Activated CD4-positive, alpha-beta T cell treated with anti-CD3 and anti-CD28 coated beads, Interleukin-2, amount 10 ng/mL, durations not matched to agents 7 days and 5 days (primary cell): ENCODE results near the gene KRT71. TPM values are rescaled to one million over a fixed set of nuclear protein-coding genes. Genes with fewer than 3 reads are reported as not detected.

ENCODE experiments used
- CTCF ChIA-PET: fragments of 350-600 bp; sonication (Branson Sonifier 250); formaldehyde crosslinking; loops from one replicate; lab custom pipeline; 2021; ENCODE audit warnings: antibody characterized with exemption; lab: Charles Lee
- POLR2A ChIA-PET: fragments of 350-600 bp; sonication (Branson Sonifier 250); formaldehyde crosslinking; loops from one replicate; lab custom pipeline; 2021; ENCODE audit warnings: antibody characterized with exemption; lab: Charles Lee
- DNase-seq: peaks from one replicate; pipeline ENCODE4 v3.0.0-alpha.2; 2020
- H3K27ac Mint-ChIP-seq: one replicate; pipeline ENCODE4 v1.8.0; 2021; ENCODE audit warnings: mild to moderate bottlenecking, moderate library complexity, mixed read lengths
- H3K27me3 Mint-ChIP-seq: one replicate; pipeline ENCODE4 v1.8.0; 2021; ENCODE audit warnings: mixed read lengths
- H3K36me3 Mint-ChIP-seq: one replicate; pipeline ENCODE4 v1.8.0; 2021; ENCODE audit warnings: low read depth, mixed read lengths
- H3K4me1 Mint-ChIP-seq: one replicate; pipeline ENCODE4 v1.8.0; 2021; ENCODE audit warnings: mixed read lengths
- H3K4me3 Mint-ChIP-seq: one replicate; pipeline ENCODE4 v1.8.0; 2021; ENCODE audit warnings: mild to moderate bottlenecking, moderate library complexity, mixed read lengths
- H3K9me3 Mint-ChIP-seq: one replicate; pipeline ENCODE4 v1.8.0; 2021; ENCODE audit warnings: mixed read lengths
- total RNA-seq, 2 experiments: library from RNA; stranded (reverse); gene quantifications; one replicate each; pipeline ENCODE4 v1.2.3, GENCODE V29; 2021

Gene KRT71
- total RNA-seq, 2 experiments from 2014 or later: not detected

GRCh38 chr12:52543985-52544883 is 8.7 kb downstream of the KRT71 start:
- no peaks in the 10 kb centered on the region for H3K9me3 Mint-ChIP-seq
- no peak for DNase-seq
- no peaks in the 10 kb centered on the region for H3K27me3 Mint-ChIP-seq
- POLR2A ChIA-PET: no interaction called here
- H3K27ac Mint-ChIP-seq: no peak overlapping the region
- no peaks in the 10 kb centered on the region for H3K36me3 Mint-ChIP-seq
- H3K4me3 Mint-ChIP-seq: no peak overlapping the region
- H3K4me1 Mint-ChIP-seq: peaks cover 3% of the 10 kb centered on the region
- CTCF ChIA-PET: interaction anchor here (0.6 to 1.2 kb wide), 2 partner anchors 37 to 513 kb away, joined by 3 read pairs; no protein-coding TSS in a partner anchor

GRCh38 chr12:52542785-52543318 is 10.1 kb downstream of the KRT71 start:
- no peak overlapping the region for H3K4me3 Mint-ChIP-seq
- H3K27ac Mint-ChIP-seq: no peak overlapping the region
- no peak for DNase-seq
- no peaks in the 10 kb centered on the region for H3K9me3 Mint-ChIP-seq
- H3K4me1 Mint-ChIP-seq: peaks cover 3% of the 10 kb centered on the region
- H3K27me3 Mint-ChIP-seq: no peaks in the 10 kb centered on the region
- ChIA-PET POLR2A (no interaction called here), CTCF (no interaction called here)
- H3K36me3 Mint-ChIP-seq: no peaks in the 10 kb centered on the region

- DNase-seq: no peak
- H3K9me3 Mint-ChIP-seq: no peaks in the 10 kb centered on the region
- POLR2A ChIA-PET: no interaction called here
- peaks cover 3% of the 10 kb centered on the region for H3K4me1 Mint-ChIP-seq
- H3K27me3 Mint-ChIP-seq: no peaks in the 10 kb centered on the region
- no peak overlapping the region for H3K4me3 Mint-ChIP-seq
- no peaks in the 10 kb centered on the region for H3K36me3 Mint-ChIP-seq
- CTCF ChIA-PET: no interaction called here
- H3K27ac Mint-ChIP-seq: no peak overlapping the region
Observed at GRCh38 chr12:52542157-52542556, 10.8 kb downstream of the KRT71 start.

- ChIA-PET CTCF (no interaction called here), POLR2A (no interaction called here)
- no peak for DNase-seq
- Mint-ChIP-seq H3K4me3 (no peak overlapping the region), H3K36me3 (no peaks in the 10 kb centered on the region), H3K27ac (no peak overlapping the region), H3K27me3 (no peaks in the 10 kb centered on the region), H3K4me1 (peaks cover 3% of the 10 kb centered on the region), H3K9me3 (no peaks in the 10 kb centered on the region)
Observed at GRCh38 chr12:52541709-52542108, 11.2 kb downstream of the KRT71 start.

GRCh38 chr12:52540531-52540930 is 12.4 kb downstream of the KRT71 start:
- no peak overlapping the region for H3K4me3 Mint-ChIP-seq
- no peaks in the 10 kb centered on the region for H3K36me3 Mint-ChIP-seq
- no peaks in the 10 kb centered on the region for H3K9me3 Mint-ChIP-seq
- H3K27ac Mint-ChIP-seq: no peak overlapping the region
- DNase-seq: no peak
- peaks cover 3% of the 10 kb centered on the region for H3K4me1 Mint-ChIP-seq
- CTCF ChIA-PET: no interaction called here
- POLR2A ChIA-PET: no interaction called here
- no peaks in the 10 kb centered on the region for H3K27me3 Mint-ChIP-seq

GRCh38 chr12:52539821-52540173 is 13.1 kb downstream of the KRT71 start:
- Mint-ChIP-seq H3K9me3 (no peaks in the 10 kb centered on the region), H3K27me3 (no peaks in the 10 kb centered on the region), H3K36me3 (no peaks in the 10 kb centered on the region), H3K4me1 (peaks cover 3% of the 10 kb centered on the region), H3K27ac (no peak overlapping the region), H3K4me3 (no peak overlapping the region)
- ChIA-PET CTCF (no interaction called here), POLR2A (interaction anchor here (0.7 kb wide), 1 partner anchor 367 kb away, joined by 3 read pairs; no protein-coding TSS in a partner anchor)
- no peak for DNase-seq

GRCh38 chr12:52539083-52539820 is 13.7 kb downstream of the KRT71 start:
- no peaks in the 10 kb centered on the region for H3K9me3 Mint-ChIP-seq
- H3K4me1 Mint-ChIP-seq: peaks cover 3% of the 10 kb centered on the region
- DNase-seq: no peak
- H3K27ac Mint-ChIP-seq: no peak overlapping the region
- H3K36me3 Mint-ChIP-seq: no peaks in the 10 kb centered on the region
- no peak overlapping the region for H3K4me3 Mint-ChIP-seq
- H3K27me3 Mint-ChIP-seq: no peaks in the 10 kb centered on the region
- ChIA-PET POLR2A (interaction anchor here (0.7 kb wide), 1 partner anchor 366 kb away, joined by 3 read pairs; no protein-coding TSS in a partner anchor), CTCF (no interaction called here)

GRCh38 chr12:52537101-52537500 is 15.8 kb downstream of the KRT71 start:
- Mint-ChIP-seq H3K27me3 (no peaks in the 10 kb centered on the region), H3K27ac (no peak overlapping the region), H3K9me3 (no peaks in the 10 kb centered on the region), H3K36me3 (no peaks in the 10 kb centered on the region), H3K4me1 (no peaks in the 10 kb centered on the region), H3K4me3 (no peak overlapping the region)
- DNase-seq: no peak
- ChIA-PET POLR2A (no interaction called here), CTCF (no interaction called here)

- DNase-seq: no peak
- POLR2A ChIA-PET: no interaction called here
- no peak overlapping the region for H3K4me3 Mint-ChIP-seq
- no peaks in the 10 kb centered on the region for H3K36me3 Mint-ChIP-seq
- CTCF ChIA-PET: no interaction called here
- H3K27me3 Mint-ChIP-seq: no peaks in the 10 kb centered on the region
- H3K4me1 Mint-ChIP-seq: no peaks in the 10 kb centered on the region
- no peaks in the 10 kb centered on the region for H3K9me3 Mint-ChIP-seq
- H3K27ac Mint-ChIP-seq: no peak overlapping the region
Observed at GRCh38 chr12:52535574-52535973, 17.4 kb downstream of the KRT71 start.

- CTCF ChIA-PET: no interaction called here
- H3K4me1 Mint-ChIP-seq: no peaks in the 10 kb centered on the region
- no peak overlapping the region for H3K4me3 Mint-ChIP-seq
- no peak for DNase-seq
- no peaks in the 10 kb centered on the region for H3K27me3 Mint-ChIP-seq
- H3K36me3 Mint-ChIP-seq: no peaks in the 10 kb centered on the region
- no peak overlapping the region for H3K27ac Mint-ChIP-seq
- no peaks in the 10 kb centered on the region for H3K9me3 Mint-ChIP-seq
- POLR2A ChIA-PET: no interaction called here
Observed at GRCh38 chr12:52534482-52534881, 18.5 kb downstream of the KRT71 start.

- Mint-ChIP-seq H3K36me3 (no peaks in the 10 kb centered on the region), H3K4me3 (no peak overlapping the region), H3K27me3 (no peaks in the 10 kb centered on the region), H3K27ac (no peak overlapping the region), H3K9me3 (no peaks in the 10 kb centered on the region), H3K4me1 (no peaks in the 10 kb centered on the region)
- ChIA-PET POLR2A (no interaction called here), CTCF (no interaction called here)
- no peak for DNase-seq
Observed at GRCh38 chr12:52533686-52534470, 19.1 kb downstream of the KRT71 start.

- ChIA-PET POLR2A (interaction anchor here (0.6 kb wide), 1 partner anchor 18 kb away, joined by 3 read pairs; no protein-coding TSS in a partner anchor), CTCF (no interaction called here)
- Mint-ChIP-seq H3K9me3 (no peaks in the 10 kb centered on the region), H3K4me3 (no peak overlapping the region), H3K27ac (no peak overlapping the region), H3K36me3 (no peaks in the 10 kb centered on the region), H3K4me1 (no peaks in the 10 kb centered on the region), H3K27me3 (no peaks in the 10 kb centered on the region)
- no peak for DNase-seq
Observed at GRCh38 chr12:52532636-52533035, 20.3 kb downstream of the KRT71 start.
